GM19043 (cell line): ENCODE data around the gene C1orf210.

Source experiments
- ATAC-seq: cut with Tn5 transposase; IDR thresholded peaks from one replicate; pipeline ENCODE4 v1.9.1; 2021; ENCODE audit warnings: low read depth; ENCODE audit not compliant: unreplicated experiment

Gene C1orf210

GRCh38 chr1:43275826-43276620 is 9.4 kb downstream of the C1orf210 start:
- ATAC-seq: no peak

GRCh38 chr1:43274804-43275180 is 10.6 kb downstream of the C1orf210 start:
- no peak for ATAC-seq

- ATAC-seq: no peak
Observed at GRCh38 chr1:43274125-43274803, 11.1 kb downstream of the C1orf210 start.

GRCh38 chr1:43273708-43274107 is 11.7 kb downstream of the C1orf210 start:
- ATAC-seq: no peak

- ATAC-seq: no peak
Observed at GRCh38 chr1:43272576-43273571, 12.5 kb downstream of the C1orf210 start.

- ATAC-seq: no peak
Observed at GRCh38 chr1:43272161-43272560, 13.2 kb downstream of the C1orf210 start.

- ATAC-seq: no peak
Observed at GRCh38 chr1:43271186-43272118, 13.9 kb downstream of the C1orf210 start.

- no peak for ATAC-seq
Observed at GRCh38 chr1:43270421-43271095, 14.8 kb downstream of the C1orf210 start.

GRCh38 chr1:43269627-43270375 is 15.6 kb downstream of the C1orf210 start, which contains the start of gene TMEM125:
Gene TMEM125, plus strand, starts transcription at chr1:43269983. Its CDS starts 2,740 bp downstream, at chr1:43272723.
- ATAC-seq: no peak

GRCh38 chr1:43267818-43268425 is 17.5 kb downstream of the C1orf210 start:
- no peak for ATAC-seq

GRCh38 chr1:43267291-43267805 is 18.0 kb downstream of the C1orf210 start:
- ATAC-seq: no peak

GRCh38 chr1:43266881-43267280 is 18.5 kb downstream of the C1orf210 start:
- no peak for ATAC-seq

- no peak for ATAC-seq
Observed at GRCh38 chr1:43265431-43265830, 19.9 kb downstream of the C1orf210 start.

GRCh38 chr1:43258370-43258769 is 27.0 kb downstream of the C1orf210 start:
- ATAC-seq: no peak

GRCh38 chr1:43256675-43257570 is 28.5 kb downstream of the C1orf210 start:
- ATAC-seq: no peak

- ATAC-seq: no peak
Observed at GRCh38 chr1:43255438-43256210, 29.8 kb downstream of the C1orf210 start.
